ENCODE results near the gene GCN1.
"Not testable (repeated sequence)": the region's sequence is repeated elsewhere in the genome, so short reads cannot be mapped to it uniquely, and the experiment has no call there.

GCN1 gene

GRCh38 chr12:120228291-120229070, 34.0 kb upstream of the GCN1 start:
- peak; percentile 93 for DNase-seq

DNA sequence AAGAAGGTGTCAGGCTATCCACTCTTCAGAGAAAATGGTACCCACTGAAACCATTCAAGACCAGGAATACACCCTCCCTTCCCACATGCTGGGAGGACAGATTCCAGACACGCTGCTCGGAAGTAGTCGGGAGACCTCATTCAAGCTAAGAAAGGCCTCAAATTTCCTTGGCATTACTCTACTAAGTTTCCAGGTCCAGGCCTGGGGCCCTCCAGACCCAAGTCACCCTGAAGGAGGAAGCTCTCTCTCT, 33.5 kb upstream of the GCN1 start:
- DNase-seq, result no peak

DNA sequence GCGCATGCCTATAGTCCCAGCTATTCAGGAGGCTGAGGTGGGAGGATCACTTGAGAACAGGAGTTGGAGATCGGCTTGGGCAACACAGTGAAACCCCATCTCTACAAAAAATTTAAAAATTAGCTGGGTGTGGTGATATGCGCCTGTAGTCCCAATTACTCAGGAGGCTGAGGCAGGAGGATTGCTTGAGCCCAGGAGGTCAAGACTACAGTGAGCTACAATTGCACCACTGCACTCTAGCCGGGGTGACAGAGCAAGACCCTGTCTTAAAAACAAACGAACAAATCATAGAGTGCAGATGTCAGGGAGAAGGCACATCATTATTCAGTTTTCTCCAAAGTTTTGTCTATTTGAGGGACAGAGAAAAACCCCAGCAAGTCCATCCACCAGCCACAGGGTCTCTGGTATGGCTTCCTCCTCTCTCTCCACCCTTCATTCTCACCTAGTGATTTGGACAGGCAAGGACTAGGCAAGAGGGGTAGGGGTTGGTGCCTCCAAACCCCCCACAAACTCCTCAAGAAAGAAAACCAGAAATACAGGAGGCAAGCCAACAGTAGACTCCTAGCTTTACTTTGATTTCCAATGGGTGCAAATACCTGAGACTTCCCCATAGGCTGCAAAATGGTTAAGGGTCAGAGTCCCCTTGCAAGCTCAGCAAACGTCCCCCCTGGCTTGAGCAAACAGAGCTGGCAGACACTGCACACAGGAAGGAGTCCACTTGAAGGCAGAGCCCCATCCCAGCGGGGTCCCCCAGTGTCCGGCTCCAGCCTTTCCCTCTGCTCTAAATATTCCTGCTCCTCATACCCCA, 32.9 kb upstream of the GCN1 start:
- DNase-seq, result no peak

DNA sequence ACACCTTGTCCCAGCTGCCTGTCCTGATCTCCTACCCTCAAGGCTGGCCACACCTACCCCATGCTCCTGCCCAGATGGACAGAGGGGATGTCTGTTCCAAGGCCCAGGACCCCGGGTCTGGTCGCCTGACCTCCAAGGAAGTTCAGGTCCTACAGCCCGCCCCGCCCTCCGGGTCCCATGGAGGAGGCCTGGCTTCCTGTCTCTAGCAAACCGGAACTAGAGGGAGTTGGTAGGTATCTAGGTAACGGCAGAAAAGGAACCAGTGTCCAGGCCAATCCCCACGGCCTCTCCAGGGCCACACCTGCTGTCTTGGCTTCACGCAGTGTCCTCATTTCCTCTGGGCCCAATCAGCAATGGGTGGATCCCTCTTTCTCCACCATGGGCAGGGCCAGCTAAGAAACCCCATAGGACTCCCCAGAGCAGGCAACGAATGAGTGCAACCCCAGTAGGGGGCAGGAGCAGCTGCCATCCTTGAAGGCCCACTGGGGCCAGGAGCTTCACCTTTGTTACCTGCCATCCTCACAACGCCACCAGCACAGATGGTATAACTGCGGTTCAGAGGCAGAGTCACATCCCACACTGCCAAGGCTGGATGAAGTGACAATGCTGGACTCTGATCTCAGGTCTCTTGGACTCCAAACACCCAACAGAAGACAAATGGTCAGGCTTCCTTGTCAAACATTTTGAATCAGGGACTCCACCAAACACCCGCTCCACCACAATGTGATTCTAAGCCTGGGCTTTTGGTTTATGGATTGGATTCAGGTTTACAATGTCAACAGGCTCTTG, 31.5 kb upstream of the GCN1 start:
- no peak for DNase-seq

DNA sequence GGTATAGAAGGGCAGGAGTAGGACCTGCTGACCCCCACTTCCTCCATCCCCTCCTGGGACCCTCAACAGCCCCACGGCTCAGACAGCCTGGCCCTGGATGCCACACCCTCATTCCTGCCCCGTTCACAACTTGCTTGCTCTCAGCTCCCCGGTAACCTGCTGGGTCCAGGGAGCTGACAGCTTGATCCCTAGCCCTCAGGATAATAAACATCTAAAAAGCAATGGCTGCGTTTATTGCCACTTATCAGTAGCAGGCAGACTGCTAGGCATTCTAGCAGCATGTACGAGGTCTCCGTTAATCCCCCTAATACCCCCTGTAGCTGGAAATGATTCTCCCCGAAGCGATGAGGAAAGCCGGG, 30.7 kb upstream of the GCN1 start:
- no peak for DNase-seq

DNA sequence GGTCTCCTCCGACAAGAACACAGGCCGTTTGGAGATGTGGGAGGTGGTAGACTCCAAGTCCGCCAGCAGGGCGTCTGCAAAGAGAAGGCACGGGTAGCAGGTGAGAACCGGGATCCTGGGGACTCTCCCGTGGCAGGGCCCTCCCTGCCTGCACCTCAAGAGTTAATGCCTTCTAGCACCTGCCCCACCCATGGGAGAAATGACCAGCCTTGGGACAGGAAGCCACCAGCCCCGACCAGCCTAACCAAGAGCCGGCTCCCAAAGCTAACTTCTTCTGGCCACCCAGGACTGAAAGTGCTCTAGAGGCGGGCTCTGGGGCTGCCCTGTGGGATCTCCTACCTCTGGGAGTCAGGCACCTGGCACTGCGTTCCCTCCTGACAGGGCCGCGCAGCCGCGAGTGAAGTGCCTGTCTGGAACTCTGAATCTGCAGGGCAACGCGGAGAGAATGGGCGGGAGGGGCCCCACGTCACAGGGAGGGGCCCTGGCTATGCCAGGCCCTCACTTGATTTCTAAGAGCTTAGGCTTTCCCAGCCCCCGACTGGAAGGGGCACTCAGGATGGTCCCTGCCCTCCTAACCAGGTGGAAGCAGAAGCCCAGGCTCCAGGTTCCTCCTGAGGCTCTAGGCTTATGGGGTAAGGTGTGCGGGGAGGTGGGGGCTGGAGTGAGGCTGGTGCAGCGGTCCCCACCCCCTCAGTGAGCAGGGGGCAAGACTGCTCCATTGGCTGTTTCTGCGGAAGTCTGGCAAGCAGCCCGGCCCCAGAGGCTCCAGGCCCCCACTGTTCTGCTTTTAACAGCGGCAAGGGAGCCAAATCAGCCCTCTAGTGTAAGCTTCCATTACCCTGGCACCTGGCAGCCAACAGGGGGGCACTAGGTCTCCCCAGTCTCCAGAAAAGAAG, 30.0 kb upstream of the GCN1 start:
- no peak for DNase-seq

GRCh38 chr12:120223458-120224303, 29.2 kb upstream of the GCN1 start:
- no peak for DNase-seq

GRCh38 chr12:120222288-120222832, 27.8 kb upstream of the GCN1 start:
- DNase-seq, result no peak

GRCh38 chr12:120221576-120221900, 27.0 kb upstream of the GCN1 start:
- no peak for DNase-seq

- no peak for DNase-seq
These were observed 26.5 kb upstream of the GCN1 start for GRCh38 chr12:120220838-120221575.

GRCh38 chr12:120218680-120219606, 24.4 kb upstream of the GCN1 start:
- no peak for DNase-seq

DNA sequence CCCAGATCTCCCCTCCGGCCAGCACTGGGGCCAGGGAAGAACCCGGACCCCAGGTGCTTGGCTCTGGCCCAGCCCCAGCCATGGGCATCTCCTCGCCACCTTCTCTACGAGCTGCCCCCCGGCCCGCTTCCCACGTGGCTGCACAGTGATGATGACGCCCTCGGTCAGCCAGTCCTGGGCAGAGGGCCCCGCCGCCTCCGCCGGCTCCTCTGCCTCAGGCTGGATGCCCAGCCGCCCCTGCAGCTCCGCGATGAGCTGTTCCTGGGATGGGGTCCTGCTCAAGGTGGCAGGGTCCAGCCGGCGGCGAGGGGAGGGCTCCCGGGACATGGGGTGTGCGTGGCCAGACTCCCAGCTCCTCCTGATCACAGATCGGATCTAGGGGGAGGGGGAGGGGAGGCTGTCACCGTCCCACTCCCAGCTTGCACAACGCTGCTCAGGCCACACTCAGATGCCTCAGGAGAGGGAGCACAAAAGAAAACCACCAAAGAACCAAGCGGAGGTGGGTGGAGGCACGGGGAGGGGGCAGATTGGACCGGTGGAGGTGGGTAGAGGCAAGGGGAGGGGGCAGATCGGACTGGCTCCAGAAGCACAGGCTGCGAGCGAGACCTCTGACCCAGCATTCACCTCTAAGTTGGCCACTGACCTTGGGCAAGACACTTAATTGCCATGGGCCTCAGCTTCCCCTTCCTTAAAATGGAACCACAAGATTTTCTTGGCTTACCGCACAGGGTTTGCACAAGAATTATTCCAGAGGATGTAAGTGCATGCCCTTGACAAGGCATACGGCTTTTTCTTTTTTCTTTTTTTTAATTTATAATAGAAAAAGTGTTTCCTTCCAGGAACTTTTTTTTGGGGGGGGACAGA, 22.5 kb upstream of the GCN1 start:
- no peak for DNase-seq

DNA sequence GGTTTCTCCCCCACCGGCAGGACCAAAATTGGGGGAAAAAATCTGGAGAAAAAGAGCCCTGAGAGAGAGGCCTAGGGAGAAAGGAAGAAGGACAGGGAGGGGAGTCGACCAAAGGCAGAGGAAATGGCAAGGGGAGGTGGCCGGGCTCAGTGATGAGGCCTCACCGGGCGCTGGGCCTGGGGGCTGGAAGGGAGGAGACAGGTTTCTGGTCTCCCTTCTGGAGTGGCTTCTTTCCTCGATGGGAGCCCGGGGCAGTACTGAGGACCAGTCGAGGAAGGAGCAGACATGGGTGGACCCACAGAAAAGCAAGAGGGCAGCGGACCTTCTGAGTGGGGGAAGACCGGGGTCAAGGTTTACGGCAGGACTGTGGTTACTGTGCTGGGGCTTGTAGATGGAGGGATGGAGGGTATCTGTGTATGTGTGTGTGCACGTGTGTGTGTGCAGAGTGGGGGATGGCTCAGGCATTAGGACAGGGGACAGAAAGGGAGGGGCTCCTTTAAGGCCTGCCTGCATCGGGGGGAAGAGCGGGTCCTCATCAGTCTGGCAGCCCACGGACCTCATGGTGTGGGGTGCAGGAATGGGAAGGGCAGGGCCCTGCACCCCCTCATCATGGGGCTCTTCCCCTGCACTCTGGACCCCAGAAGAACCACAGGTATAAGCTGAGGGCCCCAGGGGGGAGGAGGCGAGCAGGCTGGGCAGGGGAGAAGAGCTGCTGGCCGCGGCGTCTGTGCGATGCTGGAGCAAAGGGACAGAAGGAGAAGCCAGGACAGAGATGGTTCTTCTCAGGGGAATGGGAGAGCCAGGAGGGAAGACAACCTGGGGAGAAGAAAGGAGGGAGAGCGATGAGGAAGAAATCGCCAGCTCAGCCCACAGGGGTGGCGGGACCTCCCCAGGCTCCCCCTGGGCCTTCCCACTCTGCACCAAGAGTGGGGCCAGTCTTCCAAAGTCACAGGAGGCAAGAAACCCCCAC, 21.5 kb upstream of the GCN1 start:
- DNase-seq, result no peak

GRCh38 chr12:120215357-120215735, 20.8 kb upstream of the GCN1 start:
- no peak for DNase-seq

DNA sequence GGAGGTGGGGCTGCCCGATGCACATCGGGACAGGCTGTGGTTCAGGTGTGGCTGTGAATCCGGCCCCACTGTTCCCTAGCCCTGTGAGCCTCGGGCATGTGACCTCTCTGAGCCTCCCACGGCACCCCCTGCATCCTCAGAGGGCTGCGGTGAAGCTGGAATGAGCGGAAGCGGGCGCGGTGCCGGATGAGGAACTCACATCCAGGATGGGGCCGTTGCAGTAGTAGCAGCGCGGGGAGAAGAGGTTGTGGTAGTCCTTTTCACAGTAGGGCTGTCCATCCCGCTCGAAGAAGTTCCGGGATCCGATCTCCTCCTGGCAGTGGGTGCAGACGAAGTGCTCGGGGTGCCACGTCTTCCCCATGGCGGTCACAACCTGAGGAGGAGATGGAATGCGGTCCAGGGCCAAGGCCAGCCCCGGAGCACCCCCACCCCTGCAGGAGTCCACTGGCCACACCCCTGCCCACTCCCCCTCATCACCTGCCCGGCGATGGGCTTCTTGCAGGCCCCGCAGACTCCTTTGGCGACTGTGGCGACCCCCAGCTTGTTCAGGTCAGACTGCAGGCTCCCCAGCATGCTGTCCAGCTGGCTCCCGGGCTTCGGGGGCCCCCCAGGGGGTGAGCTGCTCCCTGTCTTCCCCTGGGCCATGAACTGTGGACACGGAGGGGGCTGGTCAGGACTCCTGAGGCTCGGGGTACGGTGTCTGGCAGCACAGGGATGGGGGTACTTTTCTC, 20.3 kb upstream of the GCN1 start:
- no peak for DNase-seq

DNA sequence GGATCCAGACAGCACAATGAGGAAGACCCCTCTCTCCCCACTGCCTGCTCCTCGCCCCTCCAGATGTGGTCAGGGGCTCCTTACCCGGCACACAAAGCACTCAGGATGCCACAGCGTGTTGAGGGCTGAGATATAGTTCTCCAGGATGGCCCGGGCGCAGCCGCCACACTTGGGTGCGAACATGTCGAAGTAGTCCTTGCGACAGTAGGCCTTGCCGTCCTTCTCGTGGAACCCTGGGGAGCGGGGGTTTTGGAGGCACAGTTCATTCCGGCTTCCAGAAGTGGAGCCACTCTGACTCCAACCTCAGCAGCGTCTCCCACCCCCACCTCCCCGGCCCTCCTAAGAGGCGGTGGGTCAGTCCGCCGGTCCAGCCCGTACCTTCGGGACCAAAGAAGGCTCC, 19.2 kb upstream of the GCN1 start:
- DNase-seq, result no peak

DNA sequence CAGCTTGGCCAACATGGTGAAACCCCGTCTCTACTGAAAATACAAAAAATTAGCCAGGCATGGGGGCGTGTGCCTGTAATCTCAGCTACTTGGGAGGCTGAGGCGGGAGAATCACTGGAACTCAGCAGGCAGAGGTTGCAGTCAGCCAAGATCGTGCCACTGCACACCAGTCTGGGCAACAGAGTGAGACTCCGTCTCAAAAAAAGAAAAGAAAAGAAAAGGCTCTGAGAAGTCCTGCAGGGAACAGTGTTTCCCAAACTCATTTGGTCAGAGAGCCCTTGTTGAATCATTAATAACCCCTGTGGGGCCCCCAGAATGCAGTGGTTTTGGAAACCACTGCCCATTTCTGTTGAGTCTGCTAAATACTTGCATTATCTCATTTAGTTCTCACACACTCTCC, 18.7 kb upstream of the GCN1 start:
- not testable (repeated sequence) for DNase-seq
